ENCODE results near the gene POTEI.
"Not testable (repeated sequence)": the region's sequence is repeated elsewhere in the genome, so short reads cannot be mapped to it uniquely, and the experiment has no call there.

DNA sequence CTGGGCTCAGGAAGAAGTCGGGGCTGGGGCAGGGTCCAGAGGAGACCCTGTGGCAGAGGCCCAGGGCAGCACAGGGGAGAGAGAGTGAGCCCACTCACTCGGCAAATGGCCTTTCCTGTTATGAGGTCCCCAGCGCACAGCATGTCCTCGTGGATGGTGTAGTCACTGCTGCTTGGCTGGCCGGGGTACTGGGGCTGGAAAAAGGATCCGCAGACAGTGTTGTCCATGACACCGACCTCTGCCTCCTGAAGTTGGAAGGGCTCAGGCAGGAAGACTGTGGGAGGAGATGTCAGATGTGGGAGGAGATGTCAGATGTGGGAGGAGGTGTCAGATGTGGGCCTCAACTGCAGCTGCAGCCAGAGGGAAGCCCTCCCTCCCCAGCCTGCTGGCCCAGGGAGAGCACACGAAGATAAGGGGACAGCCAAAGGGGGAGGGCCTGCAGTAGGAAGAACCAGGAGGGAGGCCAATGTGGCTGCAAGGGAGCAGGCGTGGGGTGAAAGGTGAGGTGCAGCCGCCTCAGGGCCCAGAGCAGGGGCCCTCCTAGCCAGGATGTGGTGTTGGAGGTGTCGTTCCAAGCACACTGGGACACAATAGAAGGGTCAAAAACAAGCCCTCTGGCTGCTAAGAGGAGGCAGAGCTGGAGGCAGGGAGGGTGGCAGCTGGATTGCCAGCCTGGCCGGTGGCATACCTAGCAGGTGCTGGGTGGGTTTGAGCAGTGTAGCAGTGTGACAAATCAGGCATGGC lies 34.8 kb upstream of the POTEI start:
- not testable (repeated sequence) for TF ChIP-seq CTCF (IDR thresholded peaks at IDR 0.05 in 8 of 11, conservative IDR thresholded peaks at IDR 0.05 in 3 of 11); POLR2AphosphoS5 (IDR thresholded peaks at IDR 0.05); POLR2A (IDR thresholded peaks at IDR 0.05)

Measured in spleen (tissue), 7 donors.